B cell (primary cell): ENCODE results near the gene PDAP1. TPM values are rescaled to one million over a fixed set of nuclear protein-coding genes. Genes with fewer than 3 reads are reported as not detected.

ENCODE experiments used
- ATAC-seq: fragments of 200-7000 bp; cut with Tn5 transposase; one replicate; pipeline ENCODE4 v1.10.0; 2021; ENCODE audit warnings: low read depth, mild to moderate bottlenecking, moderate number of reproducible peaks, moderate library complexity
- CTCF ChIA-PET: fragments of 350-600 bp; sonication (Branson Sonifier 250); formaldehyde crosslinking; loops from one replicate; lab custom pipeline; 2021; ENCODE audit warnings: antibody characterized with exemption, inconsistent platforms; lab: Charles Lee
- POLR2A ChIA-PET: fragments of 350-600 bp; sonication (Branson Sonifier 250); formaldehyde crosslinking; loops from one replicate; lab custom pipeline; 2021; ENCODE audit warnings: antibody characterized with exemption; lab: Charles Lee
- DNase-seq: peaks from one replicate; pipeline ENCODE4 v3.0.0; 2013
- H2AFZ ChIP-seq: 2 replicates; pipeline ENCODE4 v1.6.1; 2012; ENCODE audit warnings: mild to moderate bottlenecking, low read depth, low read length; ENCODE audit not compliant: insufficient read depth, poor library complexity, severe bottlenecking
- H3K27ac ChIP-seq, 2 donors: 1 replicate in 1 of 2; 2 replicates in 1 of 2; pipeline ENCODE4 v1.5.1; 2012 to 2013; ENCODE audit warnings: low read length in 2 of 2, mild to moderate bottlenecking in 2 of 2, moderate library complexity in 1 of 2
- H3K27me3 ChIP-seq, 4 experiments: fragments of 200-600 bp in 1 of 4; sonication (generic) in 1 of 4; replicated peaks in 1 of 4; 1 replicate in 2 of 4; 2 replicates in 2 of 4; pipeline versions ENCODE4 v1.6.1 to v1.7.0; 2013 to 2016; ENCODE audit warnings: low read length in 3 of 4, mild to moderate bottlenecking in 2 of 4, mixed read lengths in 1 of 4, moderate library complexity in 1 of 4; ENCODE audit not compliant: insufficient read depth in 4 of 4, control insufficient read depth in 3 of 4; ENCODE audit errors: control extremely low read depth in 1 of 4
- H3K36me3 ChIP-seq, 2 experiments: replicated peaks in 1 of 2; 1 replicate in 1 of 2; 2 replicates in 1 of 2; pipeline versions ENCODE4 v1.6.1 to v1.7.1; 2013; ENCODE audit warnings: low read length in 1 of 2; ENCODE audit not compliant: insufficient read depth in 2 of 2, control insufficient read depth in 1 of 2; ENCODE audit errors: control extremely low read depth in 1 of 2, extremely low read depth in 1 of 2
- H3K4me1 ChIP-seq, 2 donors: fragments of 200-600 bp in 1 of 2; sonication (generic) in 1 of 2; 1 replicate in 1 of 2; 2 replicates in 1 of 2; pipeline versions ENCODE4 v1.5.1 to v1.6.1; 2013 to 2017; ENCODE audit warnings: low read length in 2 of 2; ENCODE audit not compliant: control insufficient read depth in 2 of 2, insufficient read depth in 2 of 2
- H3K4me2 ChIP-seq: replicated peaks from 2 replicates; pipeline ENCODE3; 2012; ENCODE audit warnings: mild to moderate bottlenecking, low read depth, low read length; ENCODE audit not compliant: poor library complexity, severe bottlenecking
- H3K4me3 ChIP-seq, 5 experiments: fragments of 200-600 bp in 1 of 5; sonication (generic) in 1 of 5; 1 replicate in 3 of 5; 2 replicates in 2 of 5; pipeline versions ENCODE4 v1.5.1 to v1.7.0; 2011 to 2016; ENCODE audit warnings: low read length in 4 of 5, mild to moderate bottlenecking in 4 of 5, low read depth in 2 of 5, control low read depth in 1 of 5, moderate library complexity in 1 of 5; ENCODE audit not compliant: insufficient read depth in 1 of 5; ENCODE audit errors: control extremely low read depth in 1 of 5, extremely low read depth in 1 of 5
- H3K79me2 ChIP-seq: fragments of 200-600 bp; sonication (generic); one replicate; pipeline ENCODE4 v1.6.0; 2016; ENCODE audit warnings: low read length; ENCODE audit not compliant: control insufficient read depth, insufficient read depth
- H3K9ac ChIP-seq: fragments of 200-600 bp; sonication (generic); 2 replicates; pipeline ENCODE4 v1.6.1; 2017; ENCODE audit warnings: mild to moderate bottlenecking, low read length, moderate library complexity
- H3K9me3 ChIP-seq, 3 donors: one replicate each; pipeline versions ENCODE4 v1.6.1 to v1.7.1; 2013; ENCODE audit warnings: low read length in 2 of 3; ENCODE audit not compliant: control insufficient read depth in 2 of 3, insufficient read depth in 1 of 3; ENCODE audit errors: control extremely low read depth in 1 of 3
- H4K20me1 ChIP-seq: 2 replicates; pipeline ENCODE4 v1.6.0; 2012; ENCODE audit warnings: mild to moderate bottlenecking, low read length; ENCODE audit not compliant: insufficient read depth, control insufficient read depth, poor library complexity, severe bottlenecking
- H3K27ac Mint-ChIP-seq: one replicate; pipeline ENCODE4 v1.8.0; 2021; ENCODE audit warnings: mixed read lengths
- H3K27me3 Mint-ChIP-seq: one replicate; pipeline ENCODE4 v1.8.0; 2021; ENCODE audit warnings: mixed read lengths
- H3K4me1 Mint-ChIP-seq: one replicate; pipeline ENCODE4 v1.8.0; 2021; ENCODE audit warnings: mixed read lengths
- H3K4me3 Mint-ChIP-seq: one replicate; pipeline ENCODE4 v1.8.0; 2021; ENCODE audit warnings: mixed read lengths
- H3K9me3 Mint-ChIP-seq: one replicate; pipeline ENCODE4 v1.8.0; 2022; ENCODE audit warnings: mixed read lengths; ENCODE audit not compliant: insufficient read depth
- EZH2 ChIP-seq: IDR thresholded peaks from 2 replicates; pipeline ENCODE4 v1.6.1; 2012; ENCODE audit warnings: borderline replicate concordance, low read depth, mild to moderate bottlenecking, moderate library complexity, low read length; ENCODE audit not compliant: insufficient read depth, poor library complexity, severe bottlenecking
- WGBS: methylation state at CpG from one replicate; pipeline ENCODE4 v1.1.5; 2013; ENCODE audit warnings: missing lambda C conversion rate; ENCODE audit not compliant: insufficient coverage; 5-methylcytosine and 5-hydroxymethylcytosine counted together
- intact Hi-C: fragments of 100-400 bp; cut with micrococcal nuclease; formaldehyde crosslinking; loops from one replicate; pipeline ENCODE4 v1.10.0; 2022
- polyA plus RNA-seq: library from polyadenylated mRNA; depleted of rRNA; stranded (reverse); fragments of >200 nt; gene quantifications from 2 replicates; pipeline ENCODE4 v1.2.3, GENCODE V29; 2012
- total RNA-seq, 2 donors: library from RNA; stranded (reverse); fragments of 120-200 nt in 1 of 2; gene quantifications; 1 replicate in 1 of 2; 2 replicates in 1 of 2; pipeline versions ENCODE4 v1.2.3 to v1.2.4, GENCODE V29; 2013 to 2022
- TF ChIP-seq, protein P1 (sequence below): fragments of 200-600 bp; IDR thresholded peaks from one replicate; pipeline ENCODE4 v1.8.0; 2022; ENCODE audit warnings: antibody characterized with exemption, mild to moderate bottlenecking

PDAP1 gene
- total and polyA plus RNA-seq, 2 donors (not counting 1 experiment from before 2014, with no cell fraction given) = 19.2 to 60.4 TPM

DNA sequence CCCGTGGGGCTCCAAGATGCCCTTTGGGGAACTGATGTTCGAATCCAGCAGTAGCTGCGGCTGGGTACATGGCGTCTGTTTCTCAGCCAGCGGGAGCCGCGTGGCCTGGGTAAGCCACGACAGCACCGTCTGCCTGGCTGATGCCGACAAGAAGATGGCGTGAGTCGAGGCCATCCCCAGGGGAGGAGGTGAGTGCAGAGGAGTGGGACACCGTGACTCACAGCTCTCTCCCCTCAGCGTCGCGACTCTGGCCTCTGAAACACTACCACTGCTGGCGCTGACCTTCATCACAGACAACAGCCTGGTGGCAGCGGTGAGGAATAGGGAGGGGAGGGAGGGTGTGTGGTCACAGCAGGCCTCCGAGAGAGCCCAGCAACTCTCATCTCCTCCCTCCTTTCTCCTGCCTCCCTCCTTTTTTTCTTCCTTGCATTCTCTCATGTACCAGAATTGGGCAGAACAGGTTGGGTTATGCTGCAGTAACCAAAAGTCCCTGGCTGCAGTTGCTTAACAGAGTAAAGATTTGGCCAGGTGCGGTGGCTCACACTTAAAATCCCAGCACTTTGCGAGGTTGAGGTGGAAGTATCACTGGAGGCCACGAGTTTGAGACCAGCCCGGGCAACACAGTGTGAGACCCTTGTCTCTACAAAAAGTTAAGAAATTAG lies 17.3 kb downstream of the PDAP1 start:
- WGBS = 95% methylated on average over 14 of the region's 23 CpGs
- Histone ChIP-seq H2AFZ (no peak overlapping the region), H3K79me2 (peaks cover 58% of the 10 kb centered on the region), H3K9me3 (no peaks in the 10 kb centered on the region), H3K4me2 (no peak overlapping the region), H3K27me3 (no peaks in the 10 kb centered on the region), H3K4me1 (peaks cover 12 to 20% of the 10 kb centered on the region in 2 donors), H3K36me3 (peaks cover 0 to 78% of the 10 kb centered on the region in 2 experiments), H4K20me1 (peaks cover 85% of the 10 kb centered on the region), H3K27ac (peak overlapping the region in 1 of 2 donors; percentile 30), H3K4me3 (no peak overlapping the region), H3K9ac (no peak overlapping the region)
- TF ChIP-seq, protein P1, sequence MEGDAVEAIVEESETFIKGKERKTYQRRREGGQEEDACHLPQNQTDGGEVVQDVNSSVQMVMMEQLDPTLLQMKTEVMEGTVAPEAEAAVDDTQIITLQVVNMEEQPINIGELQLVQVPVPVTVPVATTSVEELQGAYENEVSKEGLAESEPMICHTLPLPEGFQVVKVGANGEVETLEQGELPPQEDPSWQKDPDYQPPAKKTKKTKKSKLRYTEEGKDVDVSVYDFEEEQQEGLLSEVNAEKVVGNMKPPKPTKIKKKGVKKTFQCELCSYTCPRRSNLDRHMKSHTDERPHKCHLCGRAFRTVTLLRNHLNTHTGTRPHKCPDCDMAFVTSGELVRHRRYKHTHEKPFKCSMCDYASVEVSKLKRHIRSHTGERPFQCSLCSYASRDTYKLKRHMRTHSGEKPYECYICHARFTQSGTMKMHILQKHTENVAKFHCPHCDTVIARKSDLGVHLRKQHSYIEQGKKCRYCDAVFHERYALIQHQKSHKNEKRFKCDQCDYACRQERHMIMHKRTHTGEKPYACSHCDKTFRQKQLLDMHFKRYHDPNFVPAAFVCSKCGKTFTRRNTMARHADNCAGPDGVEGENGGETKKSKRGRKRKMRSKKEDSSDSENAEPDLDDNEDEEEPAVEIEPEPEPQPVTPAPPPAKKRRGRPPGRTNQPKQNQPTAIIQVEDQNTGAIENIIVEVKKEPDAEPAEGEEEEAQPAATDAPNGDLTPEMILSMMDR = no peak
- TF ChIP-seq EZH2 = no peak
- Mint-ChIP-seq H3K27ac (peak overlapping the region; percentile 15), H3K4me1 (peaks cover 22% of the 10 kb centered on the region), H3K9me3 (no peaks in the 10 kb centered on the region), H3K4me3 (peak overlapping the region; percentile 19), H3K27me3 (no peaks in the 10 kb centered on the region)
- ChIA-PET CTCF (interaction anchor here (2.2 to 3.8 kb wide), 2 partner anchors 17 to 26 kb away, joined by 8 to 20 read pairs; partner anchors contain the start of genes BUD31 and PDAP1), POLR2A (no interaction called here)
- DNase-seq (no peak), ATAC-seq (no peak)
- intact Hi-C loops = no loop called here

DNA sequence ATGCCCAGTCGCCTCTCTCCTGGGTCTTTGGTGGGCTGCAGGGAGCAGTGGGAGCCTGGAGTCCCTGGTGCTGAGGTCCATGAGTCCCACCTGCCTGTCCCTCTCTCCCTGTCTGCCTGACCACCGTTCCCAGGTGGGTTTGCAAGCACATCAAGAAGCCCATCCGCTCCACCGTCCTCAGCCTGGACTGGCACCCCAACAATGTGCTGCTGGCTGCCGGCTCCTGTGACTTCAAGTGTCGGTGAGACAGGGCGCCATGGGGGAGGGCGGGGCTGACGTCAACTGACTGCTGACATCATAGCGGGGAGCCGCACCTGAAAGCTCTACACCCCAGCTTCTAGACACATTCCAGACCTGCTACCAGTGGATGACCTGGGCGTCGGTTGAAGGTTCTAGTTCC lies 18.6 kb downstream of the PDAP1 start:
- Histone ChIP-seq H4K20me1 (peaks cover 86% of the 10 kb centered on the region), H3K79me2 (peaks cover 71% of the 10 kb centered on the region), H2AFZ (no peak overlapping the region), H3K9me3 (no peaks in the 10 kb centered on the region), H3K9ac (no peak overlapping the region), H3K27me3 (no peaks in the 10 kb centered on the region), H3K4me3 (no peak overlapping the region), H3K4me2 (no peak overlapping the region), H3K4me1 (peaks cover 17 to 27% of the 10 kb centered on the region in 2 donors), H3K27ac (no peak overlapping the region), H3K36me3 (peaks cover 0 to 75% of the 10 kb centered on the region in 2 experiments)
- H3K4me1 Mint-ChIP-seq = peaks cover 22% of the 10 kb centered on the region
- CTCF ChIA-PET = interaction anchor here (0.9 kb wide), 1 partner anchor 24 kb away, joined by 6 read pairs; no protein-coding TSS in a partner anchor
- intact Hi-C loops = no loop called here
- TF ChIP-seq, protein P1 = no peak
- TF ChIP-seq EZH2 = no peak
- H3K27me3 Mint-ChIP-seq = no peaks in the 10 kb centered on the region
- no peaks in the 10 kb centered on the region for H3K9me3 Mint-ChIP-seq
- no peak overlapping the region for H3K27ac Mint-ChIP-seq
- no peak overlapping the region for H3K4me3 Mint-ChIP-seq
- DNase-seq (no peak), ATAC-seq (no peak)
- POLR2A ChIA-PET = no interaction called here
- WGBS = 96% methylated on average over 12 of the region's 13 CpGs
